Neural progenitor cell (in vitro differentiated cells): Measurements from ENCODE around the gene KIRREL3. TPM values are rescaled to one million over a fixed set of nuclear protein-coding genes. Genes with fewer than 3 reads are reported as not detected.

ENCODE experiments used
- DNase-seq: peaks from one replicate; pipeline ENCODE4 v3.0.0-alpha.2; 2016; ENCODE audit warnings: low spot score
- H2AFZ ChIP-seq: fragments of 200-600 bp; sonication (generic); replicated peaks from 2 replicates; pipeline ENCODE4 v1.6.1; 2016; ENCODE audit warnings: antibody characterized with exemption
- H3F3A ChIP-seq: fragments of 200-600 bp; sonication (generic); 2 replicates; pipeline ENCODE4 v1.6.1; 2016; ENCODE audit warnings: antibody characterized with exemption, low read depth
- H3K27ac ChIP-seq: fragments of 200-600 bp; sonication (generic); 2 replicates; pipeline ENCODE4 v1.5.1; 2016; ENCODE audit warnings: mild to moderate bottlenecking
- H3K27me3 ChIP-seq: fragments of 200-600 bp; sonication (generic); 2 replicates; pipeline ENCODE4 v1.6.1; 2016; ENCODE audit warnings: mild to moderate bottlenecking, moderate library complexity
- H3K36me3 ChIP-seq: fragments of 200-600 bp; sonication (generic); 2 replicates; pipeline ENCODE4 v1.5.1; 2016
- H3K4me1 ChIP-seq: fragments of 200-600 bp; sonication (generic); 2 replicates; pipeline ENCODE4 v1.6.1; 2016; ENCODE audit warnings: mixed run types
- H3K4me2 ChIP-seq: fragments of 200-600 bp; sonication (generic); 2 replicates; pipeline ENCODE4 v1.6.1; 2016
- H3K4me3 ChIP-seq: fragments of 200-600 bp; sonication (generic); 2 replicates; pipeline ENCODE4 v1.5.1; 2016
- H3K79me2 ChIP-seq: fragments of 200-600 bp; sonication (generic); 2 replicates; pipeline ENCODE4 v1.6.1; 2016; ENCODE audit warnings: low read depth
- H3K9ac ChIP-seq: fragments of 200-600 bp; sonication (generic); 2 replicates; pipeline ENCODE4 v1.6.1; 2016
- H3K9me3 ChIP-seq: fragments of 200-600 bp; sonication (generic); 2 replicates; pipeline ENCODE4 v1.5.1; 2016; ENCODE audit warnings: low read depth
- H4K20me1 ChIP-seq: fragments of 200-600 bp; sonication (generic); 2 replicates; pipeline ENCODE4 v1.6.1; 2016; ENCODE audit warnings: low read depth
- H3K27ac Mint-ChIP-seq: 3 replicates; pipeline ENCODE4 v1.8.0; 2021; ENCODE audit warnings: mixed read lengths
- H3K27me3 Mint-ChIP-seq: 2 replicates; pipeline ENCODE4 v1.8.0; 2022; ENCODE audit warnings: low read depth, mild to moderate bottlenecking, inconsistent platforms, moderate library complexity, mixed read lengths; ENCODE audit not compliant: insufficient read depth
- H3K36me3 Mint-ChIP-seq: 3 replicates; pipeline ENCODE4 v1.8.0; 2021; ENCODE audit warnings: mixed read lengths
- H3K4me1 Mint-ChIP-seq: 3 replicates; pipeline ENCODE4 v1.8.0; 2021; ENCODE audit warnings: mixed read lengths
- H3K4me3 Mint-ChIP-seq: 3 replicates; pipeline ENCODE4 v1.8.0; 2021; ENCODE audit warnings: mild to moderate bottlenecking, moderate library complexity, mixed read lengths
- H3K9me3 Mint-ChIP-seq: 3 replicates; pipeline ENCODE4 v1.8.0; 2020; ENCODE audit warnings: mixed read lengths
- EZH2 ChIP-seq: fragments of 200-600 bp; sonication (generic); IDR thresholded peaks from 2 replicates; pipeline ENCODE4 v1.6.1; 2017; ENCODE audit warnings: antibody characterized with exemption, mild to moderate bottlenecking, moderate library complexity
- EZH2phosphoT487 ChIP-seq: fragments of 200-600 bp; sonication (generic); IDR thresholded peaks from 2 replicates; pipeline ENCODE4 v1.6.1; 2017; ENCODE audit warnings: antibody characterized with exemption
- total RNA-seq: library from RNA; depleted of rRNA; stranded (reverse); fragments of >200 nt; gene quantifications from 2 replicates; pipeline ENCODE4 v1.2.3, GENCODE V29; 2015; ENCODE audit warnings: low replicate concordance
- TF ChIP-seq, protein P1 (sequence below): fragments of 200-600 bp; sonication (generic); IDR thresholded peaks from 2 replicates; pipeline ENCODE4 v1.5.1; 2017; ENCODE audit warnings: antibody characterized with exemption, mild to moderate bottlenecking

Gene KIRREL3
- total RNA-seq, 1 donor from 2014 or later = 1.1 TPM

DNA sequence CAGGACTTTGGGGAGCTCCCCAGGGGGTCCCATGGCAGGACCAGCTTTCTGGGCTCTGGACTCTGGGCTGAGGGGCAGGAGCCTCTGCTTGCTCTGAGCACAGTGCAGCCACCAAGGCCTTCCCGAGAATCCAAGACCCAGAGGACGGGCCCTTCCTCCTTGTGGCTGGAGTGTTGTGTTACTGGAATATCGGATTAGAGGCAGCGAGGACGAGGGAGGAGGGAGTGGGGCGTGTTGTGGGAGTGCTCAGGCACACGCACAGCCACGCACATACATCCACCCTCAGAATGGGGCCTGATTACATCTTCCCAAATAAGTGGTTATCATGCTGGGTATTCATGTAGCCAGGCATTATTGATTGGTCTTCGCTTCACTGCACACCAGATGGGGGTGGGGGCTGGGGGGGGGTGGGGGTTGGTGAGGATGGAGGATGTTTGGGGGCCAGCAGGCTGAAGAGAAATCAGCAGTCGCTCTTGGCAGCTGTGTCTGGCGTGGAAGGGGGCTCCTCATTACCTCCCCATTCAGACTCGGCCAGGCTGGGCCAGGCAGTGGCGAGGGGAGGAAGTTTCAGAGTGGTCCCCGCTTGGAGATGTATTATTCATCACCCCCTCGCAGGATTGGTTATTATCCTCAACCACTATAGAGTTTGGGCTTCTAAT is 524.2 kb downstream of the KIRREL3 start:
- no peaks in the 10 kb centered on the region for H3K79me2 ChIP-seq
- H3K4me2 ChIP-seq = no peak overlapping the region
- H3K9me3 ChIP-seq = no peaks in the 10 kb centered on the region
- H3K27ac ChIP-seq = no peak overlapping the region
- Mint-ChIP-seq H3K9me3 (no peaks in the 10 kb centered on the region), H3K4me1 (peaks cover 48% of the 10 kb centered on the region), H3K36me3 (no peaks in the 10 kb centered on the region), H3K27ac (peak overlapping the region; percentile 90), H3K27me3 (no peaks in the 10 kb centered on the region), H3K4me3 (no peak overlapping the region)
- no peaks in the 10 kb centered on the region for H3K27me3 ChIP-seq
- no peak overlapping the region for H3K9ac ChIP-seq
- TF ChIP-seq, protein P1, sequence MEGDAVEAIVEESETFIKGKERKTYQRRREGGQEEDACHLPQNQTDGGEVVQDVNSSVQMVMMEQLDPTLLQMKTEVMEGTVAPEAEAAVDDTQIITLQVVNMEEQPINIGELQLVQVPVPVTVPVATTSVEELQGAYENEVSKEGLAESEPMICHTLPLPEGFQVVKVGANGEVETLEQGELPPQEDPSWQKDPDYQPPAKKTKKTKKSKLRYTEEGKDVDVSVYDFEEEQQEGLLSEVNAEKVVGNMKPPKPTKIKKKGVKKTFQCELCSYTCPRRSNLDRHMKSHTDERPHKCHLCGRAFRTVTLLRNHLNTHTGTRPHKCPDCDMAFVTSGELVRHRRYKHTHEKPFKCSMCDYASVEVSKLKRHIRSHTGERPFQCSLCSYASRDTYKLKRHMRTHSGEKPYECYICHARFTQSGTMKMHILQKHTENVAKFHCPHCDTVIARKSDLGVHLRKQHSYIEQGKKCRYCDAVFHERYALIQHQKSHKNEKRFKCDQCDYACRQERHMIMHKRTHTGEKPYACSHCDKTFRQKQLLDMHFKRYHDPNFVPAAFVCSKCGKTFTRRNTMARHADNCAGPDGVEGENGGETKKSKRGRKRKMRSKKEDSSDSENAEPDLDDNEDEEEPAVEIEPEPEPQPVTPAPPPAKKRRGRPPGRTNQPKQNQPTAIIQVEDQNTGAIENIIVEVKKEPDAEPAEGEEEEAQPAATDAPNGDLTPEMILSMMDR = no peak
- TF ChIP-seq EZH2 = no peak
- no peak for TF ChIP-seq EZH2phosphoT487
- DNase-seq = peak; percentile 45
- no peaks in the 10 kb centered on the region for H3K36me3 ChIP-seq
- no peaks in the 10 kb centered on the region for H3F3A ChIP-seq
- H3K4me1 ChIP-seq = peaks cover 17% of the 10 kb centered on the region
- H2AFZ ChIP-seq = no peak overlapping the region
- H4K20me1 ChIP-seq = no peaks in the 10 kb centered on the region
- no peak overlapping the region for H3K4me3 ChIP-seq

DNA sequence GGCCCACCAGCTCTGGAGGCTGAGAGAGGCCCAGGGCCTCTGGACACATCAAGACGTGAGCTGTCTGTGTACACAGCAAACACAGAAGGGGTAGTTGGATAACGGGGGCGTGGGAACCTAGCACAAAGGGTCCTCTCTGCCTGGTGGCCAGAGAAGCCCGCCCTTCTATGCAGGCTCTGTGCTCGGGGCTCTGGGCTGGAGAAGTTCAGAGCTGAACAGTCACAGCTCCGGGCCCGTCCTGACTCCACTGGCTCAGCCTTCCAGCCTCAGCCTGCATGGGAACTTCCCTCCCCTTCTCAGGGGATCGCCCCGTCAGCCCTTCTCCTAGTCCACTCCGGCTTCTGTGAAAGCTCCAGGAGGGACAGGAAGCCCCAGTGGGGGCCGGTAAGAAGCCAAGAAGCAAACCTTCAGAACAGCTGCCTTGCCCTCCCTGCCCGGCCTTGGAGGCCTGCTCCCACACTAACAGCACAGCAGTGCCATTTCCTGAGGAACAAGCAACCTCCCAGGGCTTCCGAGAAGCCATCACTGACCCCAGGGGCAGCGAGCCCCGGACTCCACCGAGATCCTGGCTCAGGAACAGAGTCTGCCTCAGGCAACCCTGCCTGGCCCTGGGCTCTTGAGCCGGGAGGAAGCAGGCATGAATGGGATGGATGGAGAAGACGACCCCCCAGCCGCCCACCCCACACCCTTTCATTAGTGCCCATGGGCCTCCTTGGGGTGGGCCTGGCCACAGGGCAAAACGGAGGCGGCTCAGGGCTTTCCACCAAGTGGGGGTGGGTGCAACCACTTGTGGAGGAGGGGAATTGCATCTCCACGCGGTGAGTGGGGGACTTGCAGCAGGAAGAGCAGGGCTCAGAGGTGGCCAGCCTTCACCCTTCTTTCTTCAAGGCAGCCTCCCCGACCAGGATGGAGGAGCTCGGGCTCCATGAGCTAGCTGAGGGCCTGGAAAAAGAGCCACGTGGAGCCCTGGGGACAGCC is 525.3 kb downstream of the KIRREL3 start:
- Histone ChIP-seq H3F3A (no peaks in the 10 kb centered on the region), H3K4me1 (peaks cover 14% of the 10 kb centered on the region), H3K27me3 (no peaks in the 10 kb centered on the region), H3K36me3 (no peaks in the 10 kb centered on the region), H2AFZ (no peak overlapping the region), H4K20me1 (no peaks in the 10 kb centered on the region), H3K79me2 (no peaks in the 10 kb centered on the region), H3K27ac (no peak overlapping the region), H3K4me3 (no peak overlapping the region), H3K9me3 (no peaks in the 10 kb centered on the region), H3K4me2 (no peak overlapping the region), H3K9ac (no peak overlapping the region)
- DNase-seq = no peak
- Mint-ChIP-seq H3K27ac (no peak overlapping the region), H3K4me3 (no peak overlapping the region), H3K27me3 (no peaks in the 10 kb centered on the region), H3K36me3 (no peaks in the 10 kb centered on the region), H3K9me3 (no peaks in the 10 kb centered on the region), H3K4me1 (peaks cover 43% of the 10 kb centered on the region)
- TF ChIP-seq EZH2 = no peak
- TF ChIP-seq, protein P1 = no peak
- no peak for TF ChIP-seq EZH2phosphoT487

DNA sequence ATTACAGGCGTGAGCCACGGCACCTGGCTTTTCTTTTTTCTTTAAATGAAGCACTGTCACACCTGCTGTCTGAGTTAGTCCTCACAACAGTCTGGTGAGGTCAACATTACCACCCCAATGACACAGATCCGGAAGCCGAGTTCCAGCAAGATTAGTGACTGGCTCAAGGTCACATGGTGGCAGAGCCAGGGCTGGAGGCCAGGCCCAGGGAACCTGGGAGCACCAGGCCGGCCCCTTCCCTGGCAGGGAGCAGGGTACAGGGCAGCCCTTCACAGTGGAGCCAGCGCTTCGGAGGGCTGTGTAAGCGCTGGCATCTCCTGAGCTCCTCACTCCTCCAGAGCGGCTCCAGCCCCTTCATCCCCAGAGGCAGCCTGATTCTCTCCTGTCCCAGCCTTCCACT is 526.4 kb downstream of the KIRREL3 start:
- H3K4me1 Mint-ChIP-seq = peaks cover 35% of the 10 kb centered on the region
- H3K9ac ChIP-seq = no peak overlapping the region

More for the DNA sequence above, 526.4 kb downstream of the KIRREL3 start:
- Histone ChIP-seq H3K4me3 (no peak overlapping the region), H3K27me3 (no peaks in the 10 kb centered on the region), H3K9me3 (no peaks in the 10 kb centered on the region), H3F3A (no peaks in the 10 kb centered on the region), H3K4me1 (peaks cover 7% of the 10 kb centered on the region), H3K4me2 (no peak overlapping the region), H3K27ac (no peak overlapping the region), H3K79me2 (no peaks in the 10 kb centered on the region), H2AFZ (no peak overlapping the region), H4K20me1 (no peaks in the 10 kb centered on the region), H3K36me3 (no peaks in the 10 kb centered on the region)
- no peak overlapping the region for H3K27ac Mint-ChIP-seq
- TF ChIP-seq EZH2 (no peak), EZH2phosphoT487 (no peak)
- TF ChIP-seq, protein P1 = no peak
- no peaks in the 10 kb centered on the region for H3K27me3 Mint-ChIP-seq
- H3K36me3 Mint-ChIP-seq = no peaks in the 10 kb centered on the region
- H3K9me3 Mint-ChIP-seq = no peaks in the 10 kb centered on the region
- DNase-seq = no peak
- no peak overlapping the region for H3K4me3 Mint-ChIP-seq
